Measurements from ENCODE around the gene PGBD4. TPM values are rescaled to one million over a fixed set of nuclear protein-coding genes. Genes with fewer than 3 reads are reported as not detected.

Gene PGBD4
- total RNA-seq (2021; fragmentation: NEBNext Ultra II Directional; extraction: Animal tissue kit (Norgen Biotek cat#: 25700)), result 1 to 10 TPM; 1.6 to 2.6 (median 1.9) TPM
- long read RNA-seq, full-length matches to known transcripts, result 4 of 4 reads
- long read RNA-seq, partial matches to known transcripts, result 0 of 4 reads
- long read RNA-seq, other reads (novel, unspliced or antisense), result 0 of 4 reads

GRCh38 chr15:34101366-34102174, at the start of gene PGBD4, which contains the start of gene EMC7:
PGBD4 (plus strand) TSS chr15:34102083; CDS start chr15:34102532, 449 bp downstream.
EMC7 (minus strand) TSS chr15:34101862; CDS start chr15:34101839, 23 bp downstream.
- no peak for TF ChIP-seq CTCF (IDR thresholded peaks at IDR 0.05)
- Mint-ChIP-seq H3K36me3 (ENCODE audit: low read depth) (peaks cover 12% of the 10 kb centered on the region; the same call in 1 of the 2 replicates), H3K9me3 (no peaks in the 10 kb centered on the region), H3K4me1 (ENCODE audit: low read depth) (peaks cover 35% of the 10 kb centered on the region), H3K27me3 (ENCODE audit: insufficient read depth) (peaks cover 2% of the 10 kb centered on the region), H3K4me3 (peak within 1 kb of the TSS; percentile 100), H3K27ac (peak within 1 kb of the TSS; percentile 99)
- DNase-seq, result peak; percentile 99

DNA sequence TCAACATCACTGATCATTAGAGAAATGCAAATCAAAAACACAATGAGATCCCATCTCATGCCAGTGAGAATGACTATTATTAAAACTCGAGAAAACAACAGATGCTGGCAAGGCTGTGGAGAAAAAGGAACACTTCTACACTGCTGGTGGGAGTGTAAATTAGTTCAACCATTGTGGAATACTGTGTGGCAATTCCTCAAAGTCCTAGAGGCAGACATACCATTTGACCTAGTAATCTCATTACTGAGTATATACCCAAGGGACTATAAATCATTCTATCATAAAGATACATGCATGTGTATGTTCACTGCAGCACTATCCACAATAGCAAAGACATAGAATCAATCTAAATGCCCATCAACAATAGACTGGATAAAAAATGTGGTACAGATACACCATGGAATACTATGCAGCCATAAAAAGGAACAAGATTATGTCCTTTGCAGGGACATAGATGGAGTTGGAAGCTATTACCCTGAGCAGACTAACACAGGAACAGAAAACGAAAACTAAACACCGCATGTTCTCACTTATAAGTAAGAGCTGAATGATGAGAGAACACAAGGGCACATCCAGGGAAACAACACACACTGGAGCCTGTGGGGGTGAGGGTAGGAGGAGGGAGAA, 47.7 kb upstream of the PGBD4 start:
- no peak for TF ChIP-seq CTCF (IDR thresholded peaks at IDR 0.05)

DNA sequence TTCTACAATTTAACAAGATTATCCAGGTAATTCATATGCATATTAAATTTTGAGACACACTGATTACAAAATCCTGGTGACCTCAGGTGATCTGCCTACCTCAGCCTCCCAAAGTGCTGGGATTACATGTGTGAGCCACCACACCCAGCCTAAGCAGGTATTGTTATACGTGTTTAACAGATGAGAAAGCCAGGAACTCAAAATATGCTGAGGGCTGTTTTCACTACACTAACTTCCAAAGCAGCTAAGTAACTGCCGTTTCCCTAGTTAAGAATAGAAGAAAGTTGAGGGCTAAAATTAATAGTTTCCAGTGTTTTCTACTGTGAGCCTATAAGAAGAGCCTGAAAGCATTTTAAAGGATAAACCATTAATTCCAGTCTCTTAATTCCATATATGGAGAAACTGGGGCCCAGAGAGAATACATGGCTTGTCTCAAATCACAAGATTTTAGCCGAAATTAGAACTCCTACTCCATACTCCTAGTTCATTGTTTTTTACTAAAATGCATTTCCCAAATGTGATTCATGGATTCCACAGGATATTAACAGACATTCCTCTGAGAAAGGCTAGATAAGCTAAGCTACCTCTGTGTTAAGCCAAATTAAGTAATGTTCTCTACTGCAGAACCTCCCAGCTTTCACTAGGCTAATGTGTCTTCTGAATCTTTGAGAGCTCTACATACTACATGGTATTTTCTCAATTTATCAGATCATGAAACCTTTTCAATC, 45.9 kb upstream of the PGBD4 start:
- peak overlapping the region; percentile 72 for H3K4me3 Mint-ChIP-seq
- TF ChIP-seq CTCF (IDR thresholded peaks at IDR 0.05), result no peak
- peaks cover 3% of the 10 kb centered on the region for H3K27me3 Mint-ChIP-seq (ENCODE audit: insufficient read depth)
- H3K27ac Mint-ChIP-seq, result peak overlapping the region; percentile 83
- peaks cover 29% of the 10 kb centered on the region for H3K4me1 Mint-ChIP-seq (ENCODE audit: low read depth)
- peaks cover 15% of the 10 kb centered on the region for H3K9me3 Mint-ChIP-seq
- peak; percentile 69 for DNase-seq
- peaks cover 17% of the 10 kb centered on the region for H3K36me3 Mint-ChIP-seq (ENCODE audit: low read depth)

More for the DNA sequence above, 47.7 kb upstream of the PGBD4 start:
- DNase-seq, result no peak
- Mint-ChIP-seq H3K9me3 (peaks cover 30% of the 10 kb centered on the region), H3K27me3 (ENCODE audit: insufficient read depth) (peaks cover 4% of the 10 kb centered on the region), H3K4me1 (ENCODE audit: low read depth) (peaks cover 28% of the 10 kb centered on the region), H3K27ac (no peak overlapping the region), H3K4me3 (no peak overlapping the region), H3K36me3 (ENCODE audit: low read depth) (peaks cover 31% of the 10 kb centered on the region)

- Mint-ChIP-seq H3K36me3 (ENCODE audit: low read depth) (peaks cover 9% of the 10 kb centered on the region; the same call in 1 of the 2 replicates), H3K4me1 (ENCODE audit: low read depth) (peaks cover 29% of the 10 kb centered on the region), H3K4me3 (peak overlapping the region; percentile 72; the same call in 1 of the 2 replicates), H3K27me3 (ENCODE audit: insufficient read depth) (no peaks in the 10 kb centered on the region; the same call in 1 of the 2 replicates), H3K9me3 (peaks cover 6% of the 10 kb centered on the region), H3K27ac (peak overlapping the region; percentile 83)
- DNase-seq, result no peak
- no peak for TF ChIP-seq CTCF (IDR thresholded peaks at IDR 0.05)
Measured at GRCh38 chr15:34056911-34057310, 45.0 kb upstream of the PGBD4 start.

DNA sequence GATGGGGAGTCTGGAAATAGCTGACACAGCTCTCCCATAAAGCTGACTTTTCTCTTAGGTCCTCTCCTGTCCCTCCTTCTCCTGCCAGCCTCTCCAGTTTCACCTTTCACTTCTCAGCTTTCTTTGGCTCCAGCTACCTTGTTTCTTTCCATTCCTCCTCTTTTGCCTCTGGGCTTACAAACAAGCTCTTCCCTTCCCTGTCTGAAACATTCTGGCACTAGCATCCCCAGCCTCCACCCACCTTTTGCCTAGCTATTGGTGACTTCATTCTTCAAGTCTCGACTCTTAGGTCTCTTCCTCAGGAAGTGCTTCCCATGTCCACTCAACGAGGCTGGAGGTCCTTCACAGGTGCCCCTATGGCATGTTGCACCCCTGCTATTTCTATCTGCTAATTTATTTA, 42.4 kb upstream of the PGBD4 start:
- Mint-ChIP-seq H3K27me3 (ENCODE audit: insufficient read depth) (no peaks in the 10 kb centered on the region; the same call in 1 of the 2 replicates), H3K4me3 (no peak overlapping the region), H3K36me3 (ENCODE audit: low read depth) (no peaks in the 10 kb centered on the region), H3K27ac (no peak overlapping the region), H3K4me1 (ENCODE audit: low read depth) (peaks cover 29% of the 10 kb centered on the region), H3K9me3 (no peaks in the 10 kb centered on the region)
- no peak for DNase-seq
- no peak for TF ChIP-seq CTCF (IDR thresholded peaks at IDR 0.05)

All from HFFc6 (cell line).